Liver (tissue), 9 donors: ENCODE results near the gene SLC19A2. TPM values are rescaled to one million over a fixed set of nuclear protein-coding genes. Genes with fewer than 3 reads are reported as not detected.

Experiments
- DNase-seq: peaks from one replicate; pipeline ENCODE4 v3.0.0-alpha.2; 2017; ENCODE audit warnings: low spot score
- H3K27ac ChIP-seq, 2 donors: one replicate each; pipeline ENCODE4 v1.7.0; 2013; ENCODE audit warnings: inconsistent platforms in 2 of 2, low read length in 2 of 2, control low read depth in 1 of 2, low read depth in 1 of 2, mild to moderate bottlenecking in 1 of 2
- H3K27me3 ChIP-seq, 4 donors: one replicate each; pipeline versions ENCODE4 v1.6.1 to v1.7.0; 2013; ENCODE audit warnings: low read length in 3 of 4, inconsistent platforms in 1 of 4, mild to moderate bottlenecking in 1 of 4, moderate library complexity in 1 of 4; ENCODE audit not compliant: control insufficient read depth in 4 of 4, insufficient read depth in 4 of 4
- H3K36me3 ChIP-seq, 4 donors: one replicate each; pipeline versions ENCODE4 v1.6.1 to v1.7.0; 2013; ENCODE audit warnings: low read length in 3 of 4, mild to moderate bottlenecking in 3 of 4, low read depth in 1 of 4, moderate library complexity in 1 of 4; ENCODE audit not compliant: control insufficient read depth in 4 of 4, insufficient read depth in 3 of 4
- H3K4me1 ChIP-seq, 4 donors: one replicate each; pipeline versions ENCODE4 v1.6.1 to v1.7.0; 2013; ENCODE audit warnings: low read length in 3 of 4, mild to moderate bottlenecking in 3 of 4, moderate library complexity in 1 of 4; ENCODE audit not compliant: control insufficient read depth in 4 of 4, insufficient read depth in 4 of 4
- H3K4me3 ChIP-seq, 3 donors: one replicate each; pipeline versions ENCODE4 v1.6.1 to v1.7.0; 2013; ENCODE audit warnings: low read length in 3 of 3, control low read depth in 1 of 3, low read depth in 1 of 3, mild to moderate bottlenecking in 1 of 3
- H3K9ac ChIP-seq, 2 donors: one replicate each; pipeline ENCODE4 v1.7.0; 2013; ENCODE audit warnings: low read length in 2 of 2, mild to moderate bottlenecking in 2 of 2, moderate library complexity in 2 of 2, control low read depth in 1 of 2, low read depth in 1 of 2
- H3K9me3 ChIP-seq, 4 donors: one replicate each; pipeline versions ENCODE4 v1.6.1 to v1.7.0; 2013; ENCODE audit warnings: low read length in 3 of 4; ENCODE audit not compliant: control insufficient read depth in 4 of 4
- ATF3 ChIP-seq: IDR thresholded peaks from 2 replicates; pipeline ENCODE4 v1.6.1; 2016; ENCODE audit warnings: antibody characterized with exemption
- CTCF ChIP-seq: fragments of 150-350 bp; IDR thresholded peaks from 2 replicates; pipeline ENCODE4 v1.5.1; 2017; ENCODE audit warnings: improper control_type of control experiment, low read depth, low read length; ENCODE audit not compliant: missing input control
- EGR1 ChIP-seq, 2 donors: IDR thresholded peaks; 2 replicates each; pipeline ENCODE4 v1.6.1; 2016 to 2018; ENCODE audit warnings: antibody characterized with exemption in 2 of 2, low read depth in 2 of 2
- FOXA1 ChIP-seq: IDR thresholded peaks from 2 replicates; pipeline ENCODE4 v1.6.1; 2016; ENCODE audit warnings: antibody characterized with exemption
- FOXA2 ChIP-seq: IDR thresholded peaks from 2 replicates; pipeline ENCODE4 v1.6.1; 2016; ENCODE audit warnings: antibody characterized with exemption
- GABPA ChIP-seq, 2 donors: IDR thresholded peaks in 1 of 2; conservative IDR thresholded peaks in 1 of 2; 2 replicates each; pipeline ENCODE4 v1.6.1; 2016; ENCODE audit warnings: antibody characterized with exemption in 2 of 2, mild to moderate bottlenecking in 1 of 2, moderate library complexity in 1 of 2
- HNF4A ChIP-seq, 2 donors: conservative IDR thresholded peaks; 2 replicates each; pipeline ENCODE4 v1.6.1; 2016; ENCODE audit warnings: antibody characterized with exemption in 2 of 2, mild to moderate bottlenecking in 2 of 2
- HNF4G ChIP-seq: IDR thresholded peaks from 2 replicates; pipeline ENCODE4 v1.6.1; 2016; ENCODE audit warnings: antibody characterized with exemption
- JUND ChIP-seq, 2 donors: IDR thresholded peaks; 2 replicates each; pipeline ENCODE4 v1.6.1; 2016; ENCODE audit warnings: antibody characterized with exemption in 2 of 2
- MAX ChIP-seq: IDR thresholded peaks from 2 replicates; pipeline ENCODE4 v1.6.1; 2016; ENCODE audit warnings: antibody characterized with exemption
- NR2F2 ChIP-seq: IDR thresholded peaks from 2 replicates; pipeline ENCODE4 v1.6.1; 2016; ENCODE audit warnings: antibody characterized with exemption
- RAD21 ChIP-seq, 2 donors: IDR thresholded peaks; 2 replicates each; pipeline ENCODE4 v1.6.1; 2016; ENCODE audit warnings: antibody characterized with exemption in 2 of 2, mild to moderate bottlenecking in 2 of 2
- RXRA ChIP-seq, 2 donors: IDR thresholded peaks; 2 replicates each; pipeline ENCODE4 v1.6.1; 2017 to 2018; ENCODE audit warnings: antibody characterized with exemption in 2 of 2, mild to moderate bottlenecking in 1 of 2
- SP1 ChIP-seq: IDR thresholded peaks from 2 replicates; pipeline ENCODE4 v1.6.1; 2018; ENCODE audit warnings: antibody characterized with exemption, mild to moderate bottlenecking
- TAF1 ChIP-seq: conservative IDR thresholded peaks from 2 replicates; pipeline ENCODE4 v1.6.1; 2016; ENCODE audit warnings: antibody characterized with exemption, mild to moderate bottlenecking
- YY1 ChIP-seq: IDR thresholded peaks from 2 replicates; pipeline ENCODE4 v1.6.1; 2016; ENCODE audit warnings: antibody characterized with exemption, mild to moderate bottlenecking
- ZBTB33 ChIP-seq: IDR thresholded peaks from 2 replicates; pipeline ENCODE4 v1.6.1; 2016; ENCODE audit warnings: antibody characterized with exemption
- WGBS: extraction: QIAGEN DNeasy Blood & Tissue Kit; methylation state at CpG from one replicate; pipeline ENCODE4 v1.1.7; 2013; 5-methylcytosine and 5-hydroxymethylcytosine counted together
- polyA plus RNA-seq, 2 donors: library from polyadenylated mRNA; stranded (reverse) in 1 of 2; unstranded in 1 of 2; fragments of 200-250 nt in 1 of 2; fragments of >200 nt in 1 of 2; fragmentation: Nextera tagmentation in 1 of 2; extraction: Ambion mirVana in 1 of 2; gene quantifications; one replicate each; pipeline versions ENCODE4 v1.2.1 to v1.2.3, GENCODE V29; 2013 to 2015
- total RNA-seq, 2 donors: library from RNA; depleted of rRNA; stranded (reverse); fragments of >200 nt; gene quantifications; one replicate each; pipeline ENCODE4 v1.2.3, GENCODE V29; 2014
- donor health status: healthy.
- donor health status: healthy.
- donor health status: healthy.
- donor health status: healthy.
- donor health status: healthy.

The SLC19A2 gene
- total and polyA plus RNA-seq, 4 donors: 4.8 to 18.7 (median 9.8) TPM

GRCh38 chr1:169486281-169487051, 722 bp upstream of the SLC19A2 start:
- no peak for DNase-seq
- WGBS: 1% methylated on average over 14 of the region's 14 CpGs

GRCh38 chr1:169484683-169485430, 887 bp downstream of the SLC19A2 start:
- H3K9me3 ChIP-seq: no peaks in the 10 kb centered on the region
- DNase-seq: peak; percentile 65
- H3K27ac ChIP-seq: peak overlapping the region; percentile 96 to 98
- peak overlapping the region; percentile 88 to 92 for H3K9ac ChIP-seq
- H3K4me1 ChIP-seq: peaks cover 3 to 51% (median 25%) of the 10 kb centered on the region in 4 donors
- H3K4me3 ChIP-seq: peak overlapping the region; percentile 70 to 82 (median 74)
- WGBS: 6% methylated on average over 15 of the region's 15 CpGs
- no peaks in the 10 kb centered on the region for H3K36me3 ChIP-seq
- no peaks in the 10 kb centered on the region for H3K27me3 ChIP-seq
- TF ChIP-seq YY1 (no peak), SP1 (peak; percentile 33), FOXA1 (no peak), FOXA2 (peak; percentile 21), HNF4G (no peak), RXRA (IDR thresholded peaks at IDR 0.05) (peak; percentile 31 to 40), CTCF (no peak), MAX (peak; percentile 36), GABPA (IDR thresholded peaks at IDR 0.05 in 1 of 2, conservative IDR thresholded peaks at IDR 0.05 in 1 of 2) (no peak), ZBTB33 (no peak), RAD21 (IDR thresholded peaks at IDR 0.05) (no peak), EGR1 (IDR thresholded peaks at IDR 0.05; ENCODE audit: low read depth in 2 of 2) (no peak), ATF3 (no peak), NR2F2 (no peak), JUND (IDR thresholded peaks at IDR 0.05) (no peak), HNF4A (conservative IDR thresholded peaks at IDR 0.05) (peak; percentile 80 to 81), TAF1 (no peak)

More at GRCh38 chr1:169486281-169487051, 722 bp upstream of the SLC19A2 start:
- H3K27ac ChIP-seq: peak overlapping the region; percentile 96 to 98
- H3K9me3 ChIP-seq: no peaks in the 10 kb centered on the region
- no peaks in the 10 kb centered on the region for H3K27me3 ChIP-seq
- no peaks in the 10 kb centered on the region for H3K36me3 ChIP-seq
- peaks cover 3 to 40% (median 13%) of the 10 kb centered on the region in 4 donors for H3K4me1 ChIP-seq
- peak overlapping the region; percentile 77 to 96 for H3K9ac ChIP-seq
- peak in 1 of 2 donors; percentile 21 for TF ChIP-seq GABPA (IDR thresholded peaks at IDR 0.05 in 1 of 2, conservative IDR thresholded peaks at IDR 0.05 in 1 of 2)
- peak; percentile 7 for TF ChIP-seq TAF1
- peak; percentile 88 for TF ChIP-seq YY1
- no peak for TF ChIP-seq CTCF
- peak overlapping the region; percentile 50 to 81 (median 55) for H3K4me3 ChIP-seq
